T-helper 2 cell treated with Interferon-gamma antibody and Interleukin-4, amounts not matched to agents 5 μg/mL and 100 μg/mL, for 36 hours (primary cell): ENCODE data around the gene TFF2.

Source experiments
- DNase-seq: peaks from one replicate; pipeline ENCODE4 v3.0.0; 2021; ENCODE audit warnings: low spot score
- H3K27ac Mint-ChIP-seq: one replicate; pipeline ENCODE4 v1.8.0; 2021; ENCODE audit warnings: mild to moderate bottlenecking, mixed read lengths
- H3K27me3 Mint-ChIP-seq: one replicate; pipeline ENCODE4 v1.8.0; 2021; ENCODE audit warnings: low read depth, mixed read lengths
- H3K36me3 Mint-ChIP-seq: one replicate; pipeline ENCODE4 v1.8.0; 2021; ENCODE audit warnings: low read depth, mixed read lengths
- H3K4me1 Mint-ChIP-seq: one replicate; pipeline ENCODE4 v1.8.0; 2021; ENCODE audit warnings: low read depth, mixed read lengths
- H3K4me3 Mint-ChIP-seq: one replicate; pipeline ENCODE4 v1.8.0; 2022; ENCODE audit warnings: mild to moderate bottlenecking, moderate library complexity, mixed read lengths
- H3K9me3 Mint-ChIP-seq: one replicate; pipeline ENCODE4 v1.8.0; 2021; ENCODE audit warnings: mixed read lengths

TFF2 gene

DNA sequence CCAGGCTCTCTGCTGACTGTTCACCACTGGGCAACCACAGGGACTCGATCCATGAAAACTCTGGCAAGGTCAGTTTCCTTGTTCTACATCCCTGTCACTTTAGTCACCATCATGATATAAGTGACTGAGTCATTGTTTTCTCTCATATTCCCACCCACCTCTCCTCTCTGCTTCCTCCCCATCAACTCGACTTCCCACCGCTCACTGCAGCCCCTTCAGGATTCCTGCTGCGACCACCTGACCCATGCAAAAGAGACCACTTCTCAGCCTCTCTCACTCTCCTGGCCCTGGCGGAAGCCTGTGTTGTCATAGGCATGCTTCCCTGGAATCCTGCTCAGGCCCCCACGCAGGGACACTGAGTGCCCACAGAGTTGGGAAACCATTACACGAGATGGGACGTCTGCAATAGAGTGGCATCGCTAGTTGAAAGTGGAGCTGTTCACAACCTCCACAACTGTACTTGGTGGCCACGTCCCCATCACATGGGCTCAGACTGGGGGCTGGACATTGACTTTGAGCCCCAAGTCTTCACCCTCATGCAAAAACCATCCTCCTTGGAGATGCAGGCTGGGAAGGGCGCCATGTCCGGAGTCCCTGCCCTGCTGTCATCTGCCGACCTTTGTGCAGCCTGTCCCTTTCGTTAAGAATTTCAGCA is 1.8 kb upstream of the TFF2 start:
- H3K4me3 Mint-ChIP-seq = no peak overlapping the region
- H3K9me3 Mint-ChIP-seq = peaks cover 32% of the 10 kb centered on the region
- H3K36me3 Mint-ChIP-seq = peaks cover 10% of the 10 kb centered on the region
- no peak for DNase-seq
- H3K4me1 Mint-ChIP-seq = no peaks in the 10 kb centered on the region
- H3K27ac Mint-ChIP-seq = no peak overlapping the region
- peaks cover 7% of the 10 kb centered on the region for H3K27me3 Mint-ChIP-seq

- H3K36me3 Mint-ChIP-seq = peaks cover 10% of the 10 kb centered on the region
- H3K4me1 Mint-ChIP-seq = no peaks in the 10 kb centered on the region
- no peak overlapping the region for H3K27ac Mint-ChIP-seq
- peaks cover 26% of the 10 kb centered on the region for H3K9me3 Mint-ChIP-seq
- no peak overlapping the region for H3K4me3 Mint-ChIP-seq
- no peak for DNase-seq
- H3K27me3 Mint-ChIP-seq = peaks cover 7% of the 10 kb centered on the region
Measured at GRCh38 chr21:42351626-42352440, 1.0 kb upstream of the TFF2 start.

DNA sequence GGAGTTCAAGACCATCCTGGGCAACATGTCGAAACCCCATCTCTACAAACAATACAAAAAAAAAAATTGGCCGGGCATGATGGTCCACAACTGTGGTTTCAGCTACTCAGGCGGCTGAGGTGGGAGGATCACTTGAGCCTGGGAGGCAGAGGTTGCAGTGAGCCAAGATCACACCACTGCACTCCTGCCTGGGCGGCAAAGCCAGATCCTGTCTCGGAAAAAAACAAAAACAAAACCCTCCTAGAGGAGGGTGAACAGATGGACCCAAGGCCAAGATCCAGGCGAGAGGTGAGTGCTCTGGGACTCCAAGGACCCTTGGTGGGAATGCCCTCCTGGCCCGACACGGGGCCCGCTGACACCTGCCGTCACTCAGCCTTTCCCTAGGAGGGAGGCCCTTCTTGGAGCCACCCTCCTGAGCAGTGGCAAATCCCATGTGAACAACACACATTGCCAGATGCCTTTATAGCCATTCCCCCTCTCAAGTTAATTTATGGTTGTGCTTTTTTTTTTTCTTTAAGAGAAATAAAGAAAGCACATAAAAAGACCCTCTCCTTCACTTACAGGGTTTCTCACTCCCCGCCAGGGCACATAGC is 380 bp downstream of the TFF2 start:
- peaks cover 15% of the 10 kb centered on the region for H3K9me3 Mint-ChIP-seq
- DNase-seq = no peak
- peaks cover 6% of the 10 kb centered on the region for H3K36me3 Mint-ChIP-seq
- no peak overlapping the region for H3K27ac Mint-ChIP-seq
- H3K4me1 Mint-ChIP-seq = no peaks in the 10 kb centered on the region
- no peak overlapping the region for H3K4me3 Mint-ChIP-seq
- H3K27me3 Mint-ChIP-seq = peaks cover 4% of the 10 kb centered on the region

- peaks cover 3% of the 10 kb centered on the region for H3K27me3 Mint-ChIP-seq
- H3K36me3 Mint-ChIP-seq = peaks cover 3% of the 10 kb centered on the region
- no peaks in the 10 kb centered on the region for H3K4me1 Mint-ChIP-seq
Measured at GRCh38 chr21:42349420-42350317, 1.1 kb downstream of the TFF2 start.

DNA sequence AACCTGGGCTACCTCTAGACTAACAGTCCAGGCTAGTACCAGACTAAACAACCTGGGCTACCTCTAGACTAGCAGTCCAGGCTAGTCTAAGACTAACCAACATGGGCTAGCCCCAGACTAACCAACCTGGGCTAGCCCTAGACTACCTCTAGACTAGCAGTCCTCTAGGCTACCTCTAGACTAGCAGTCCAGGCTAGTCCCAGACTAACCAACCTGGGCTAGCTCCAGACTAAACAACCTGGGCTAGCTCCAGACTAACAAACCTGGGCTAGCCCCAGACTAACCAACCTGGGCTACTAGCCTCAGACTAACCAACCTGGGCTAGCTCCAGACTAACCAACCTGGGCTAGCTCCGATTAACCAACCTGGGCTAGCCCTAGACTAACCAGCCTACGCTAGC is 2.0 kb downstream of the TFF2 start:
- H3K9me3 Mint-ChIP-seq = peaks cover 2% of the 10 kb centered on the region
- H3K4me3 Mint-ChIP-seq = no peak overlapping the region

More at GRCh38 chr21:42349420-42350317, 1.1 kb downstream of the TFF2 start:
- peaks cover 7% of the 10 kb centered on the region for H3K9me3 Mint-ChIP-seq
- no peak overlapping the region for H3K4me3 Mint-ChIP-seq
- H3K27ac Mint-ChIP-seq = no peak overlapping the region
- DNase-seq = no peak

DNA sequence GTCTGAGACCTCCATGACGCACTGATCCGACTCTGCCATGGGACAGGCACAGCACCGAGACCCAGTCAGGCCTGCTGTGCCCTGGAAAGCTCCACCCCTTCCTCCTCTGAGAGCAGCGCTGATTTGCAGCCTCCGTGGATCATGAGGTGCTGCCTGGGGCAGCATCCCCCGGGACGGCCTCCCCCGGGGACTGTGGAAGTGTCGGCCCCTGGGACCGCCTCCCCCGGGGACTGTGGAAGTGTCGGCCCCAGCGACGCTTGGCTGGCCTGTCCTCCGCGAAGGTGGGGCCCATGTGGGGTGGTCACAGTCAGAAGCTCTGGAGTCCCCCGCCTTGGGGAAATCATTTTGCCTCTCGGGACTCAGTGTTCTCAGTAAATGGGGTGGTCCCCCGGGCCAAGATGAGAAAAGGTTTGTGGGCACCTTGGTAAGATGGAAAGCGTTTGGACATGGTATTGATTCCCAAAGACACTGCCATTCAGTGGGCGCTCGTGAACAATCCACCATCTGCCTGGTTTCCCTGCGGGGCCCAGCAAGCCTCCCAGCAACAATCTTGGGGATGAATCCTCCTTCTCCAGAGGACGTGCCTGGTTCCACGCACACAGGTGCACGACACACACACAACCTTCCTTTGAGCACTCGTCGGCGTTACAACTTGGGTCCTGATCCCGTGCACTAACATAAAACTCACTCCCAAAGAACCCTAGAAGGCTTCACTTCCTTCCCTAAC is 3.0 kb downstream of the TFF2 start:
- no peaks in the 10 kb centered on the region for H3K36me3 Mint-ChIP-seq
- no peaks in the 10 kb centered on the region for H3K9me3 Mint-ChIP-seq
- no peak overlapping the region for H3K27ac Mint-ChIP-seq
- DNase-seq = no peak
- H3K27me3 Mint-ChIP-seq = no peaks in the 10 kb centered on the region
- no peaks in the 10 kb centered on the region for H3K4me1 Mint-ChIP-seq
- no peak overlapping the region for H3K4me3 Mint-ChIP-seq

More for the DNA sequence above, 2.0 kb downstream of the TFF2 start:
- Mint-ChIP-seq H3K4me1 (no peaks in the 10 kb centered on the region), H3K27ac (no peak overlapping the region), H3K36me3 (no peaks in the 10 kb centered on the region), H3K27me3 (no peaks in the 10 kb centered on the region)
- no peak for DNase-seq

DNA sequence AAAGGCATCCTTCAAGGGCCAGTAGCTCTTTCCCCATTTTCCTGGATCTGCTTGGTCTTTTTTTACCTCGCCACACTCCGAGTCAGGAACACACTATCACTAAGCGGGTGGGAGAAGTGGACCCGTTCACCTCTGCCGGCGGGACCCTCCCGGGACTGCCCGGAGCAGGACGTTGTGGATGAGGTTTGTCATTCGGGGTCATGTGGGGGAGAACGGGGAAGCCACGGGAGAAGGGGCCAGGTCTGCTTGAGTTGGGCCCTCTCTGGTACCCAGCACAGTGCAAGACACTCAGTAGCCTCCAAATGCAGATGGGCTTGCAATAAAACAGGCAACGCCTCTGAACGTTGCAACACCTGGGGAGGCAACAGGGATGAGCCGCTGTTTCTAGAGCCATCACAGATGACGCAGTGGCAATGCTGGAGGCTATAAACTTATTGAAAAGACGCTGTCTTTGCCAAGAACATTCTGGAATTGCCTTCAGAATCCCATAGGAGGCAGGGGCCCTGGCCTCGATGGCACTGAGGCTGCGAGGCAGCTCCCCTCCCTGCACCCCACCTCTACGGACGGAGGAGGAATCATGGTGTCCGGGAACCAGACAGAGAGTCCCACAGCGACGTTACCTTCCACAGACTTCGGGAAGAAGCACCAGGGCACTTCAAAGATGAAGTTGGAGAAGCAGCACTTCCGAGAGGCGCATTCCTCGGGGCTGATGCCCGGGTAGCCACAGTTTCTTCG is 3.8 kb downstream of the TFF2 start:
- H3K4me3 Mint-ChIP-seq = no peak overlapping the region
- no peak overlapping the region for H3K27ac Mint-ChIP-seq
- H3K36me3 Mint-ChIP-seq = no peaks in the 10 kb centered on the region
- no peaks in the 10 kb centered on the region for H3K4me1 Mint-ChIP-seq
- H3K27me3 Mint-ChIP-seq = no peaks in the 10 kb centered on the region
- DNase-seq = no peak
- H3K9me3 Mint-ChIP-seq = no peaks in the 10 kb centered on the region

GRCh38 chr21:42346441-42346840 is 4.4 kb downstream of the TFF2 start:
- Mint-ChIP-seq H3K27ac (no peak overlapping the region), H3K4me1 (no peaks in the 10 kb centered on the region), H3K27me3 (no peaks in the 10 kb centered on the region), H3K9me3 (no peaks in the 10 kb centered on the region), H3K4me3 (no peak overlapping the region), H3K36me3 (no peaks in the 10 kb centered on the region)
- no peak for DNase-seq

GRCh38 chr21:42344631-42345030 is 6.2 kb downstream of the TFF2 start:
- no peak overlapping the region for H3K27ac Mint-ChIP-seq

GRCh38 chr21:42343963-42344510 is 6.8 kb downstream of the TFF2 start:
- no peak for DNase-seq
- H3K36me3 Mint-ChIP-seq = no peaks in the 10 kb centered on the region
- H3K9me3 Mint-ChIP-seq = no peaks in the 10 kb centered on the region
- no peak overlapping the region for H3K27ac Mint-ChIP-seq
- no peaks in the 10 kb centered on the region for H3K27me3 Mint-ChIP-seq
- no peak overlapping the region for H3K4me3 Mint-ChIP-seq
- peaks cover 4% of the 10 kb centered on the region for H3K4me1 Mint-ChIP-seq

More at GRCh38 chr21:42344631-42345030, 6.2 kb downstream of the TFF2 start:
- Mint-ChIP-seq H3K27me3 (no peaks in the 10 kb centered on the region), H3K4me3 (no peak overlapping the region), H3K4me1 (no peaks in the 10 kb centered on the region), H3K36me3 (no peaks in the 10 kb centered on the region), H3K9me3 (no peaks in the 10 kb centered on the region)
- no peak for DNase-seq

DNA sequence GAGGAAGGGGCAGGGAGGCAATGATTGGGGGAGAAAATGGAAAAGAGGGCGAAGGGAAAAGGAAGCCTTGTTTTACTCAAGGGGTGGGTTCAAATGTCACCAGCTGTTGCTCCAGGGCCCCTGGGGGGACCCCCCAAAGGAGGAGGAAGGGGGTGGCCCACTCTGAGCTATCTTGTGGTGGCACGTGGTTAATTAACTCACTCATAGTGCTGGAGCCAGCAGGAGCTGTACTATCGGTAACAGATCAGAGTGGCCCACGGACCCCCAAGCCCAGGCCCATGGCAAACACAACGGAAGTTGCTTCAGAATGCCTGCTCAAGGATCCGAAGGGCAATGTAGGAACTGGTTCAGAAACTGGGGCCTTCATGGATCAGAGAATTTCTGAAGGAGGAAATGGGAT is 7.2 kb downstream of the TFF2 start:
- Mint-ChIP-seq H3K4me3 (no peak overlapping the region), H3K4me1 (peaks cover 4% of the 10 kb centered on the region), H3K27me3 (no peaks in the 10 kb centered on the region), H3K27ac (no peak overlapping the region), H3K36me3 (no peaks in the 10 kb centered on the region), H3K9me3 (no peaks in the 10 kb centered on the region)
- DNase-seq = no peak

GRCh38 chr21:42343101-42343500 is 7.7 kb downstream of the TFF2 start:
- Mint-ChIP-seq H3K9me3 (no peaks in the 10 kb centered on the region), H3K36me3 (no peaks in the 10 kb centered on the region), H3K4me1 (peaks cover 4% of the 10 kb centered on the region), H3K4me3 (no peak overlapping the region), H3K27me3 (no peaks in the 10 kb centered on the region), H3K27ac (no peak overlapping the region)
- DNase-seq = no peak
